Measurements from ENCODE around the gene HSBP1L1. TPM values are rescaled to one million over a fixed set of nuclear protein-coding genes. Genes with fewer than 3 reads are reported as not detected.

The HSBP1L1 gene
- total and polyA plus RNA-seq, 2 donors (not counting 1 experiment from before 2014, with no cell fraction given): 13.4 to 24.6 TPM

DNA sequence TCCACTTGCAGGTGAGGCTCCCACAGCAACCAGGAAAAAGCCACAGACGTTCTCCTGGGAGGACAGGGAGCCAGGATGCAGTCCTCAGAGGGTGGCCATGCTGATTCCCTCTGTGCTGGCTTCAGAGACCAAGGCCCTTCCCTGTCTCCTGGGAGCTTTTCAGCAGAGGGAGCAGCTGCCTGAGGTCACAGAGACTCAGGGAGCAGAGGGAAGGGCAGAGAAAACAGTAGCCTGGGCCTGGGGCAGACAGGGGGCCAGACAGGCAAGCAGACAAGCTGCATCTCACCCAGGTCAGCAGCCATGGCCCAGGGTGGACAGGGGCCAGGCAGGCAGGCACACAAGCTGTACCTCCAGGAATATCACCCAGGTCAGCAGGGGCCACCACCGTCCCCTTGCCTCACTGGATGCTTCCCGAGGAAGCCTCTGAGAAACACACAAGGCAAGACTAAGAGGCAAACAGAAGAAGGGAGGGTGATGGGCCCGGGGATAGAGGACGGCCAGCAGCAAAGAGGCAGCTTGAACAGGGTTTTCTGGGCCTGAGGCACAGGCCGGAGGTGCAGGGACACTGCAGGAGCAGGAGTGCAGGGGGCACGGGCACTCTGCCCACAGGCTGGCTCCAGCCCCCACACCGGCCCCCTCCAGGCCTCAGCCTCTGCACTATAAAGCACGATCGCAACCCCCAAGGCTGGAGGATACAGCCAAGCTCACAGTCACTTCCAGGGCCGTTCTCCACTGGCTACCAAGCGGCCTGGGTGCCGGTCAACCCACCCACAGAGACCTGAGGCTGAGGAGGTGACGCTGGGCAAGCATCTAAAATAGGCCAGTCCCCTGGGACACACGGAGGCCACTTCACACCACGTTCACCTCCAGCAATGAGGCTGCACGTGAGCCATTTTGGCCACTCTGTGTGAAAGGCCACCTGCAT lies 19.1 kb upstream of the HSBP1L1 start:
- no peak overlapping the region for H3K27ac ChIP-seq (ENCODE audit: insufficient read depth, low read length)

DNA sequence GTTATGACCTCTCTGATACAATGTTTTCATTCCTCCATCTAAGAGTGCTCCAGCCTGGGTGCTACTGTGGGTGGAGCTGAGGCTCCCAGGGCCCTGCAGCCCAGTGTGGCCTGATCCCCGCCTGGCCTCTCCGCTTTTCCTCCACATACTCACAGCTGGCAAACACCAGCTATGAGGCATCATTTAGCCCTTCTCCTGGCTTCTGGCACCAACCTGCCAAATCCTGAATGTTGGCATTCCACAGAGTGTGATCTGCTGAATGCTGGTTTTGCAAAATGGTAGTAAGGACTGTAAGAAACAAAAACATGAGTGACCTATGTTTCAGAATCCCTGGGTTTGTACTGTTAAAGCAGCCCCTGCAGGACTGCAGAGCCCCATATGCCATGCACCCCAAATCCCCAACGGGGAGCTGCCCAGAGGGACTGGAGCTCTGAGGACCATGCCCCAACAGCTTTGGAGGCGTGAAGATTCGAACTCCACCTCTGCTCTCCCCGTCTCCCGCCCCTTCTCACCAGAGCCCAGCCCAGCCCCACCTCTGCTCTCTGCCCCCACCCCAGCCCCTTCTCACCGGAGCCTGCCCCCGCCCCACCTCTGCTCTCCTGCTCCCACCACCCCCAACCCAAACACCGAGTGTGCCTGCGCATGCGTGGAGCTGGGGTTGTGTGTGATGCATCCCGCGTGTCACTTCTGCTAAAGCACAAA lies 17.2 kb upstream of the HSBP1L1 start:
- H3K79me2 ChIP-seq (ENCODE audit: control insufficient read depth, insufficient read depth, low read length): peaks cover 46% of the 10 kb centered on the region
- no peak for TF ChIP-seq EZH2 (IDR thresholded peaks at IDR 0.05; ENCODE audit: low read length, missing control alignments)
- TF ChIP-seq, protein P1, sequence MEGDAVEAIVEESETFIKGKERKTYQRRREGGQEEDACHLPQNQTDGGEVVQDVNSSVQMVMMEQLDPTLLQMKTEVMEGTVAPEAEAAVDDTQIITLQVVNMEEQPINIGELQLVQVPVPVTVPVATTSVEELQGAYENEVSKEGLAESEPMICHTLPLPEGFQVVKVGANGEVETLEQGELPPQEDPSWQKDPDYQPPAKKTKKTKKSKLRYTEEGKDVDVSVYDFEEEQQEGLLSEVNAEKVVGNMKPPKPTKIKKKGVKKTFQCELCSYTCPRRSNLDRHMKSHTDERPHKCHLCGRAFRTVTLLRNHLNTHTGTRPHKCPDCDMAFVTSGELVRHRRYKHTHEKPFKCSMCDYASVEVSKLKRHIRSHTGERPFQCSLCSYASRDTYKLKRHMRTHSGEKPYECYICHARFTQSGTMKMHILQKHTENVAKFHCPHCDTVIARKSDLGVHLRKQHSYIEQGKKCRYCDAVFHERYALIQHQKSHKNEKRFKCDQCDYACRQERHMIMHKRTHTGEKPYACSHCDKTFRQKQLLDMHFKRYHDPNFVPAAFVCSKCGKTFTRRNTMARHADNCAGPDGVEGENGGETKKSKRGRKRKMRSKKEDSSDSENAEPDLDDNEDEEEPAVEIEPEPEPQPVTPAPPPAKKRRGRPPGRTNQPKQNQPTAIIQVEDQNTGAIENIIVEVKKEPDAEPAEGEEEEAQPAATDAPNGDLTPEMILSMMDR (conservative IDR thresholded peaks at IDR 0.05 in 1 of 2, IDR thresholded peaks at IDR 0.05 in 1 of 2; ENCODE audit: low read depth in 1 of 2, low read length in 2 of 2): no peak
- no peak overlapping the region for H3K27ac ChIP-seq (ENCODE audit: insufficient read depth, low read length)
- no peaks in the 10 kb centered on the region for H3K27me3 ChIP-seq (ENCODE audit: control insufficient read depth, insufficient read depth, low read length)
- no peak overlapping the region for H3K9ac ChIP-seq (ENCODE audit: insufficient read depth, low read length)
- H3K4me2 ChIP-seq (ENCODE audit: extremely low read depth, insufficient read depth, low read length): no peak overlapping the region
- H3K9me3 ChIP-seq (ENCODE audit: control insufficient read depth, insufficient read depth, low read depth, low read length): no peaks in the 10 kb centered on the region
- H3K4me3 ChIP-seq (replicated peaks in 1 of 4; ENCODE audit: control extremely low read depth in 1 of 4, insufficient read depth in 1 of 4, low read depth in 3 of 4, low read length in 4 of 4): no peak overlapping the region
- no peak overlapping the region for H2AFZ ChIP-seq (ENCODE audit: low read length)
- no peaks in the 10 kb centered on the region for H4K20me1 ChIP-seq (ENCODE audit: control insufficient read depth, extremely low read depth, insufficient read depth, low read length)
- peaks cover 3% of the 10 kb centered on the region for H3K36me3 ChIP-seq (ENCODE audit: control insufficient read depth, insufficient read depth, low read length)
- no peak for DNase-seq (ENCODE audit: low read depth in 2 of 2)
- peaks cover 5% of the 10 kb centered on the region for H3K4me1 ChIP-seq (ENCODE audit: control insufficient read depth, extremely low read depth, insufficient read depth, low read length)

More for the DNA sequence above, 19.1 kb upstream of the HSBP1L1 start:
- no peaks in the 10 kb centered on the region for H3K9me3 ChIP-seq (ENCODE audit: control insufficient read depth, insufficient read depth, low read depth, low read length)
- H3K27me3 ChIP-seq (ENCODE audit: control insufficient read depth, insufficient read depth, low read length): no peaks in the 10 kb centered on the region
- peaks cover 5% of the 10 kb centered on the region for H3K4me1 ChIP-seq (ENCODE audit: control insufficient read depth, extremely low read depth, insufficient read depth, low read length)
- peaks cover 6% of the 10 kb centered on the region for H3K36me3 ChIP-seq (ENCODE audit: control insufficient read depth, insufficient read depth, low read length)
- no peak overlapping the region for H3K9ac ChIP-seq (ENCODE audit: insufficient read depth, low read length)
- H3K4me2 ChIP-seq (ENCODE audit: extremely low read depth, insufficient read depth, low read length): no peak overlapping the region
- no peak for TF ChIP-seq EZH2 (IDR thresholded peaks at IDR 0.05; ENCODE audit: low read length, missing control alignments)
- TF ChIP-seq, protein P1 (conservative IDR thresholded peaks at IDR 0.05 in 1 of 2, IDR thresholded peaks at IDR 0.05 in 1 of 2; ENCODE audit: low read depth in 1 of 2, low read length in 2 of 2): no peak
- no peak overlapping the region for H2AFZ ChIP-seq (ENCODE audit: low read length)
- H3K4me3 ChIP-seq (replicated peaks in 1 of 4; ENCODE audit: control extremely low read depth in 1 of 4, insufficient read depth in 1 of 4, low read depth in 3 of 4, low read length in 4 of 4): no peak overlapping the region
- no peaks in the 10 kb centered on the region for H4K20me1 ChIP-seq (ENCODE audit: control insufficient read depth, extremely low read depth, insufficient read depth, low read length)
- peaks cover 46% of the 10 kb centered on the region for H3K79me2 ChIP-seq (ENCODE audit: control insufficient read depth, insufficient read depth, low read length)
- no peak for DNase-seq (ENCODE audit: low read depth in 2 of 2)

DNA sequence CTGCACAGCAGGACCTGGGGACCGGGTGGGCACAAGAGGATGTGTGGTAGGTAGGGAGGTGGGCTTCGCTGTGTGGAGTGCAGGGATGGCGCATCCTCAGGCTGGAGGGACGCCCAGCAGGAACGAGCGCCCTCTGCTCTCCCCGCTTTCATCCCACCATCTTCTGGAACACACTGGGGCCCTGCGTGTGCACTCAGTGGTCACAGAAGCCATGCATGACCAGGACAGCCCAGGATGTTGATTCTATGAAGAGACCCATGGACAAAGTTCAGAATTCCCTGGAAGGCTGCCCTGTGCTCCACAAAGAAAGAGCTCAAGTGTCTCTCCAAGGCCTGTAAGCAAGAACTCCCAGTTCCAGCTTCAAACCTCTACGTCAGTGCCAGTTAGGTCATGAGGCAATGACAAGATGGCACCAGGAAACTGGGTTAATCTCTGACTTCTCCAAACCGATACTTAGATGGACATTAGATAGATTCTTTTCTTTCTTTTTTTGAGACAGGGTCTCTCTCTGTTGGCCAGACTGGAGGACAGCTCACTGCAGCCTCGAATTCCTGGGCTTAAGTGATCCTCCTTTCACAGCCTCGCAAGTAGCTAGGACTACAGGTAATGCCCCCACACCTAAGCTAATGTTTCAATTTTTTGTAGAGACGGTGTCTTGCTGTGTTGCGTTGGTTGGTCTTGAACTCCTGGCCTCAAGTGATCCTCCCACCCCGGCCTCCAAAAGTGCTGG lies 16.4 kb upstream of the HSBP1L1 start:
- no peak overlapping the region for H3K9ac ChIP-seq (ENCODE audit: insufficient read depth, low read length)
- H3K27me3 ChIP-seq (ENCODE audit: control insufficient read depth, insufficient read depth, low read length): no peaks in the 10 kb centered on the region
- H4K20me1 ChIP-seq (ENCODE audit: control insufficient read depth, extremely low read depth, insufficient read depth, low read length): no peaks in the 10 kb centered on the region
- H3K79me2 ChIP-seq (ENCODE audit: control insufficient read depth, insufficient read depth, low read length): peaks cover 46% of the 10 kb centered on the region
- TF ChIP-seq, protein P1 (conservative IDR thresholded peaks at IDR 0.05 in 1 of 2, IDR thresholded peaks at IDR 0.05 in 1 of 2; ENCODE audit: low read depth in 1 of 2, low read length in 2 of 2): no peak
- TF ChIP-seq EZH2 (IDR thresholded peaks at IDR 0.05; ENCODE audit: low read length, missing control alignments): no peak
- peaks cover 3% of the 10 kb centered on the region for H3K36me3 ChIP-seq (ENCODE audit: control insufficient read depth, insufficient read depth, low read length)
- H3K4me2 ChIP-seq (ENCODE audit: extremely low read depth, insufficient read depth, low read length): no peak overlapping the region
- H3K9me3 ChIP-seq (ENCODE audit: control insufficient read depth, insufficient read depth, low read depth, low read length): no peaks in the 10 kb centered on the region
- no peak overlapping the region for H2AFZ ChIP-seq (ENCODE audit: low read length)
- H3K4me1 ChIP-seq (ENCODE audit: control insufficient read depth, extremely low read depth, insufficient read depth, low read length): peaks cover 5% of the 10 kb centered on the region
- no peak overlapping the region for H3K27ac ChIP-seq (ENCODE audit: insufficient read depth, low read length)
- DNase-seq (ENCODE audit: low read depth in 2 of 2): no peak
- no peak overlapping the region for H3K4me3 ChIP-seq (replicated peaks in 1 of 4; ENCODE audit: control extremely low read depth in 1 of 4, insufficient read depth in 1 of 4, low read depth in 3 of 4, low read length in 4 of 4)

All from fibroblast of lung (primary cell).